Omental fat pad (tissue), 4 donors: ENCODE data around the gene ACP3. TPM values are rescaled to one million over a fixed set of nuclear protein-coding genes. Genes with fewer than 3 reads are reported as not detected.
A peak's percentile ranks its signal among the peaks of the same experiment; 100 is the strongest.

Experiments
- ATAC-seq: fragments of 150-250 bp; one replicate; pipeline ENCODE4 v1.9.1; 2016; ENCODE audit warnings: mild to moderate bottlenecking, moderate library complexity; ENCODE audit not compliant: low FRiP score
- DNase-seq: peaks from one replicate; pipeline ENCODE4 v3.0.0-alpha.2; 2019; ENCODE audit warnings: low spot score
- CTCF ChIP-seq, 3 donors: fragments of 450-650 bp; IDR thresholded peaks; one replicate each; pipeline ENCODE4 v1.5.1; 2016 to 2017; ENCODE audit warnings: antibody characterized with exemption in 3 of 3, mild to moderate bottlenecking in 3 of 3, moderate library complexity in 2 of 3
- total RNA-seq, 4 donors: library from RNA; depleted of rRNA; stranded (reverse); fragments of >200 nt; gene quantifications; one replicate each; pipeline ENCODE4 v1.1.0, GENCODE V29; 2016

The ACP3 gene
- total RNA-seq, 4 donors from 2014 or later, result 2.0 to 4.6 (median 4.2) TPM

DNA sequence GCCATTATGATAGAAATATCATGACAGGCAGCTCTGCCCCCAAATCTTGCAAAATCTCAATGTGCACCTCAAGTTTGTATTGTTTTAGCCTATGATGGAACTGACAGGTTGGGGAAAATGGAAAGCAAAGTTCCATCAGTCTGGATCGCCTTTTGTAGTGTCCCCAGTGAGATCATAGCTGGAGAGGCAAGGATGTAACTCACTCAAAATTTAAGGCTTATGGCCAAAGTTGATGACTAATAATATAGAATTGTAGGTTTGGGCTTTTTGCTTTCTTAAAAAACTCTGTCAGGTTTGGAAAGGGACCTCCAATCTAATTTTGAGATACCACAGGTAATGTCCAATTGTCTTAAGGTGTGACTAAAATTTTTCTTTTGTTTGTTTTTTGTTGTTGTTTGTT is 1.4 kb upstream of the ACP3 start:
- DNase-seq, result no peak
- no peak for ATAC-seq
- no peak for TF ChIP-seq CTCF (IDR thresholded peaks at IDR 0.05)

DNA sequence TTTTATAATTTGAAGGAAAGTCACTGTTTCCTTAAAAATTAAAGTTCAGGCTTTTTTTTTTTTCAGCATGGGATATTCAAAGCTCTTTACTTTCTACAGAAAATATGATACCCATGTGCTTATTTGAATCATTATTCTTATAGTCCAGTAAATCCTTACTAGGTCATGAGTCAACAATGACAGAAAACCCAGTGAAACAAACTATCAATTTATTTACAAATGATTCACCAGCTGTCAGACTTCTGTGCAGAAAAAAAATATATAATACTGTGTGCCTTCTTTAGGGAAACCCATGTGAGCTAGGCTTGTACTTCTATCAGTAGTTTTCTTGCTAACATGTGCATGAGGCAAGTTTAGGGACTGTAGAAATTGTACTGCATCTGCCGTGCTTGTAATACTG is 1.2 kb downstream of the ACP3 start:
- ATAC-seq (peak; percentile 24), DNase-seq (no peak)
- TF ChIP-seq CTCF (IDR thresholded peaks at IDR 0.05), result no peak

DNA sequence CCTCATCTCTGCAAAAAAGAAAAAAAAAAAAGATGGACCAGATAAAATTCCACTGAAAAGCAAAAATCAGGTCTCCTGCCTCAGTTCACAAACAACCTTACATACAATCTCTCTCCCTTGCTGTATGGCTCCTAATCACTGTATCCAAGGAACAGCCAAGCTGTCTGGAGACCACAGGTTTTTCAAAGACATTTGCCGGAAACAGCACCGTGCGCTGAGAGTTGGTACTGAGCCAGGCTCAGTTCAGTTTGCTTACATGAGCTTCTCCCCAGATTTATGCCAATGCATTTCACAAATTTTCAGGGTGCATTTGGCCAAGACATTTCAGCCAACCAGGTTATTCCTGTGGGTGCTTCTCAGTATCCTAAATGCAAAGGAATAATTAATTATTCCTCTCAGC is 4.1 kb downstream of the ACP3 start:
- DNase-seq, result no peak
- ATAC-seq, result no peak
- TF ChIP-seq CTCF (IDR thresholded peaks at IDR 0.05), result no peak

DNA sequence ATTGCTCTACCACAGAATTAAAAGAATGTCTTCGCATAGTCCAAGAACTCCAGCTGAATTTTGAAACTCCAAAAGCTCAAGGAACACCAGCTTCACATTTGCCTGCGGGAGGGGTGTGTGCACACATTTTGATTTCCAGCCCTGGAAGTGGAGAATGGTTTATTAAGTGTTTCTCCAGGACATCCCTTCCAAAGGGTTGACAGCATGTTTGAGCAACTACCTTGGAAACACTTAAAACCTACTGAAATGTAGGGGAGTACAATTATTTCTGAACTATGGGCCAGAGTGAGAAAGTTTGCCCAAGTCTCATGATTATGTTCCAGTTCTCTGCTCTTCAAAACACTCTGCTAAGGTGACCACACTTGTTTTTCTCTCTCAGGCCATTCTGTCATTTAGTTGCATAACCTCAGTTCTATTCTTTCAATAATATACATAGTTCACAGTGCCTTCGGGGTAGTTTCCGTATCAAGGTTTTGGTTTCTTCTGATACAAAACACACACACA is 7.9 kb downstream of the ACP3 start:
- DNase-seq (no peak), ATAC-seq (peak; percentile 82)
- TF ChIP-seq CTCF (IDR thresholded peaks at IDR 0.05), result no peak

- no peak for ATAC-seq
- no peak for TF ChIP-seq CTCF (IDR thresholded peaks at IDR 0.05)
These were observed 8.4 kb downstream of the ACP3 start for GRCh38 chr3:132325634-132326033.

DNA sequence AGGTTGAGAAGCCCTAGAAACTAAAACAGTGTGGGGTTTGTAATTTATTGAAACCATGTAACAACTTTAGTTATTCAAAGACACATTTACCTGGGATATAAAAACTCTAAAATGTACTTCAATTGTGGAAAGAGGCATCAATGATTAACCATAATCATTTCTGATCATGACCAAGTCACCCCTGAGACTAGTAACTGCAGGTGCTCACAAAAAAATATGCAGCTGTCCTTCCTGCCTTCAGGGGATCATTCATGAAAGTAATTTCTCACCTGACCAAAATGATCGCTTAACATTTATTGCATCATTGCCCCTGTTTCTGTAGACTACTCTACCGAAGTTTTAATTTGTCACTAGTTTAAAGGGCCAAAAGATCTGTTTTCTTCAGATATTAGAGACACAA is 9.0 kb downstream of the ACP3 start:
- no peak for TF ChIP-seq CTCF (IDR thresholded peaks at IDR 0.05)
- ATAC-seq, result no peak
- DNase-seq, result no peak

More at GRCh38 chr3:132325634-132326033, 8.4 kb downstream of the ACP3 start:
- DNase-seq, result no peak

DNA sequence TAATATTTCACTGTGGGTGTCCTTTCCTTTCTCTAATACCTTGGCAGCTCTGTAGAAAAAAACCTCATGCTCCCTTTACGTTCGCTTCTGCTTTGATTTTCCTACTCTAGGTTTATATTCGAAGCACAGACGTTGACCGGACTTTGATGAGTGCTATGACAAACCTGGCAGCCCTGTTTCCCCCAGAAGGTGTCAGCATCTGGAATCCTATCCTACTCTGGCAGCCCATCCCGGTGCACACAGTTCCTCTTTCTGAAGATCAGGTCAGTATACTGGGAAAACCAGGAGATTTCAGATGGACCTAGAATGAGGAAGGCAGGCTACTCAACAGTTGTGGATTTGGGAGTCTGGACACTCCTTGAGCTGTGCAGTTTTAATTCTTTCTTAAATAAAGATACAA is 14.9 kb downstream of the ACP3 start:
- DNase-seq (no peak), ATAC-seq (no peak)
- TF ChIP-seq CTCF (IDR thresholded peaks at IDR 0.05), result no peak
